HepG2 (cell line): Measurements from ENCODE around the gene BANK1. TPM values are rescaled to one million over a fixed set of nuclear protein-coding genes. Genes with fewer than 3 reads are reported as not detected.

Source experiments
- ATAC-seq: fragments of 200-7000 bp; cut with Tn5 transposase; 3 replicates; pipeline ENCODE4 v1.9.1; 2020; ENCODE audit warnings: mild to moderate bottlenecking, moderate library complexity
- BruUV-seq: library from RNA; stranded (reverse); fragments of 400-500 nt; replicated peaks from 2 replicates; lab custom pipeline; 2021; lab: Mats Ljungman, UMichigan
- CTCF ChIA-PET: fragments of 300-600 bp; formaldehyde crosslinking; extraction: SDS; loops from one replicate; lab custom pipeline; 2021; ENCODE audit warnings: low total read pairs, inconsistent platforms, low intra/inter-chr PET ratio; lab: Yijun Ruan, JAX
- POLR2A ChIA-PET: fragments of 350-600 bp; sonication (Branson Sonifier 250); formaldehyde crosslinking; loops from one replicate; lab custom pipeline; 2020; ENCODE audit warnings: antibody characterized with exemption, inconsistent platforms; lab: Yijun Ruan, JAX
- DNase-seq: peaks from one replicate; pipeline ENCODE4 v3.0.0-alpha.2; 2015; ENCODE audit warnings: low spot score
- FAIRE-seq: peaks from 3 replicates; lab custom pipeline; 2011; peaks lifted over from hg19 to GRCh38; lab: Jason Lieb, UNC
- H2AFZ ChIP-seq: one replicate; pipeline ENCODE4 v1.6.1; 2011; ENCODE audit warnings: low read length, inconsistent platforms
- H3K27ac ChIP-seq: fragments of 300-600 bp; 3 replicates; pipeline ENCODE4 v1.8.0; 2011; ENCODE audit warnings: mixed run types, mild to moderate bottlenecking, mixed read lengths, low read length, inconsistent platforms; ENCODE audit not compliant: insufficient read depth; ENCODE audit errors: extremely low read length
- H3K27me3 ChIP-seq, 2 experiments: fragments of 200-600 bp in 1 of 2; 2 replicates in 1 of 2; 3 replicates in 1 of 2; pipeline versions ENCODE4 v1.6.0 to v1.8.0; 2011; ENCODE audit warnings: low read length in 2 of 2, mild to moderate bottlenecking in 2 of 2, moderate library complexity in 2 of 2, inconsistent platforms in 1 of 2; ENCODE audit not compliant: insufficient read depth in 2 of 2, control insufficient read depth in 1 of 2
- H3K36me3 ChIP-seq, 2 experiments: fragments of 200-600 bp in 1 of 2; replicated peaks in 1 of 2; 2 replicates in 1 of 2; 3 replicates in 1 of 2; pipeline versions ENCODE4 v1.5.1 to v1.8.0; 2011; ENCODE audit warnings: low read length in 2 of 2, inconsistent platforms in 1 of 2; ENCODE audit not compliant: insufficient read depth in 2 of 2, control insufficient read depth in 1 of 2
- H3K4me1 ChIP-seq: 2 replicates; pipeline ENCODE4 v1.5.1; 2012; ENCODE audit warnings: low read length, inconsistent platforms; ENCODE audit not compliant: insufficient read depth
- H3K4me2 ChIP-seq: 2 replicates; pipeline ENCODE4 v1.6.0; 2011; ENCODE audit warnings: low read depth, low read length, inconsistent platforms
- H3K4me3 ChIP-seq, 3 experiments: fragments of 200-600 bp in 1 of 3; sonication (generic), shearing (Covaris generic) in 1 of 3; replicated peaks in 1 of 3; 2 replicates each; pipeline ENCODE4 v1.5.1; 2011 to 2016; ENCODE audit warnings: low read length in 3 of 3, inconsistent platforms in 2 of 3, low read depth in 2 of 3, mild to moderate bottlenecking in 2 of 3, control low read depth in 1 of 3, mixed read lengths in 1 of 3; ENCODE audit not compliant: insufficient read depth in 1 of 3
- H3K79me2 ChIP-seq: one replicate; pipeline ENCODE4 v1.6.1; 2011; ENCODE audit warnings: low read length, inconsistent platforms; ENCODE audit not compliant: insufficient read depth
- H3K9ac ChIP-seq: 2 replicates; pipeline ENCODE4 v1.6.0; 2011; ENCODE audit warnings: mild to moderate bottlenecking, low read depth, low read length, inconsistent platforms; ENCODE audit not compliant: insufficient read depth
- H3K9me3 ChIP-seq: 2 replicates; pipeline ENCODE4 v1.5.1; 2012; ENCODE audit warnings: mild to moderate bottlenecking, low read length
- H4K20me1 ChIP-seq: 2 replicates; pipeline ENCODE4 v1.6.0; 2011; ENCODE audit warnings: inconsistent platforms, mild to moderate bottlenecking, low read length, moderate library complexity; ENCODE audit not compliant: insufficient read depth
- ARNT ChIP-seq: fragments of 450-650 bp; IDR thresholded peaks from 2 replicates; pipeline ENCODE4 v1.6.1; 2017
- DMAP1 ChIP-seq: IDR thresholded peaks from 2 replicates; pipeline ENCODE4 v1.6.1; 2016
- ZBTB20 ChIP-seq: sonication (generic); formaldehyde crosslinking; IDR thresholded peaks from 2 replicates; pipeline ENCODE4 v1.8.1; 2023; ENCODE audit warnings: missing genetic modification reagents, low read depth, mild to moderate bottlenecking, borderline replicate concordance
- ZNF235 ChIP-seq: sonication (generic); formaldehyde crosslinking; IDR thresholded peaks from 2 replicates; pipeline ENCODE4 v1.8.1; 2023; ENCODE audit warnings: mild to moderate bottlenecking, missing genetic modification reagents, borderline replicate concordance
- ZNF672 ChIP-seq: sonication (generic); formaldehyde crosslinking; IDR thresholded peaks from 2 replicates; pipeline ENCODE4 v1.8.1; 2022; ENCODE audit warnings: missing genetic modification reagents
- ZZZ3 ChIP-seq: sonication (generic); formaldehyde crosslinking; IDR thresholded peaks from 2 replicates; pipeline ENCODE4 v1.4.0; 2020; ENCODE audit warnings: missing genetic modification reagents, mild to moderate bottlenecking, borderline replicate concordance
- WGBS: methylation state at CpG from one replicate; pipeline ENCODE4 v1.1.6; 2017; ENCODE audit warnings: low lambda C conversion rate; 5-methylcytosine and 5-hydroxymethylcytosine counted together
- in situ Hi-C: cut with HindIII; loops from 2 replicates; pipeline ENCODE4 v1.10.0; 2017; ENCODE audit warnings: low pct_unique_long_range_greater_than_20kb; ENCODE audit not compliant: extremely low pct_ligation_motif_present
- intact Hi-C: fragments of 100-400 bp; cut with micrococcal nuclease; formaldehyde crosslinking; loops from one replicate; pipeline ENCODE4 v1.10.0; 2022; ENCODE audit not compliant: unreplicated experiment
- polyA plus RNA-seq, 8 experiments: library from polyadenylated mRNA; depleted of rRNA in 3 of 8; stranded (reverse) in 7 of 8; unstranded in 1 of 8; fragments of >200 nt; fragmentation: Illumina TruSeq in 4 of 8; extraction: Trizol in 4 of 8; gene quantifications; 2 replicates each; pipeline versions ENCODE4 v1.2.1 to v1.2.3, GENCODE V29; 2011 to 2016; ENCODE audit warnings: low read depth in 4 of 8, missing spikeins in 1 of 8, mixed read lengths in 1 of 8; ENCODE audit not compliant: insufficient read depth in 1 of 8
- total RNA-seq, 5 experiments: library from RNA; depleted of rRNA; stranded (reverse); fragments of >200 nt; fragmentation: Illumina TruSeq; extraction: Trizol; gene quantifications; 2 replicates each; pipeline ENCODE4 v1.2.3, GENCODE V29; 2016; ENCODE audit warnings: low read depth in 1 of 5
- TF ChIP-seq, protein P1 (sequence below): IDR thresholded peaks from 2 replicates; pipeline ENCODE4 v1.6.1; 2016; ENCODE audit warnings: missing genetic modification reagents, missing compliant biosample characterization
- TF ChIP-seq, protein P2 (sequence below): sonication (generic); formaldehyde crosslinking; IDR thresholded peaks from 2 replicates; pipeline ENCODE4 v1.8.0; 2022; ENCODE audit warnings: mild to moderate bottlenecking, missing genetic modification reagents, borderline replicate concordance
- TF ChIP-seq, protein P3 (sequence below): IDR thresholded peaks from 2 replicates; pipeline ENCODE4 v1.6.1; 2016; ENCODE audit warnings: low read depth, control low read depth
- TF ChIP-seq, protein P4 (sequence below): sonication (generic); formaldehyde crosslinking; IDR thresholded peaks from 2 replicates; pipeline ENCODE4 v1.4.0; 2020; ENCODE audit warnings: low read depth, missing genetic modification reagents
- TF ChIP-seq, protein P5 (sequence below): sonication (generic); formaldehyde crosslinking; IDR thresholded peaks from 2 replicates; pipeline ENCODE4 v1.8.0; 2022; ENCODE audit warnings: missing genetic modification reagents, mild to moderate bottlenecking, inconsistent platforms, borderline replicate concordance

BANK1 gene
- total and polyA plus RNA-seq, 2 of the 13 experiments (the other 11 are each of a cell fraction or from before 2014, with no cell fraction given): 0.15 TPM; not detected in 1

DNA sequence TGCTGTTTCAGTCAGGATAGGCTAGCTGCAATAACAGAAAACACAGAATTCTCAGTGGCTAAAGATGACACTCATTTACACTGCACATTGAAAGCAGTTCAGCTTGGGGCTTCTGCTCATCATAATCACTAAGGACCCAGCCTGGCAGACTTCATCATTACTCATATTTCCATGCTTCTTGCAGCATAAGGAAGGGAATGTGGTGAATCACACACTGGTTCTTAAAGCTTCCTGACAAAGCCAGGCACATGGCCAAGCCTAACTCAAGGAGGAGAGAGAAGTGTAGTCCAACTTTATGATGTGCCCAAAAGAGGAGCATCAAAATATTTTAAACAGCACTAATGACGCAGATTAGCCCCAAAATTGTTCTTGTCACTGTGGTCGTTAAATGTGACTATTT is 186.5 kb downstream of the BANK1 start:
- Histone ChIP-seq H4K20me1 (no peaks in the 10 kb centered on the region), H3K4me2 (no peak overlapping the region), H3K9me3 (no peaks in the 10 kb centered on the region), H3K9ac (no peak overlapping the region), H2AFZ (no peak overlapping the region), H3K36me3 (no peaks in the 10 kb centered on the region), H3K4me3 (no peak overlapping the region), H3K79me2 (no peaks in the 10 kb centered on the region), H3K27me3 (no peaks in the 10 kb centered on the region), H3K27ac (no peak overlapping the region), H3K4me1 (no peaks in the 10 kb centered on the region)
- BruUV-seq: no TSS peak
- ATAC-seq (no peak), DNase-seq (no peak), FAIRE-seq (no peak)
- 0% methylated on average over 2 of the region's 2 CpGs for WGBS
- ChIA-PET POLR2A (no interaction called here), CTCF (no interaction called here)
- in situ Hi-C loops: no loop called here
- TF ChIP-seq, protein P1, sequence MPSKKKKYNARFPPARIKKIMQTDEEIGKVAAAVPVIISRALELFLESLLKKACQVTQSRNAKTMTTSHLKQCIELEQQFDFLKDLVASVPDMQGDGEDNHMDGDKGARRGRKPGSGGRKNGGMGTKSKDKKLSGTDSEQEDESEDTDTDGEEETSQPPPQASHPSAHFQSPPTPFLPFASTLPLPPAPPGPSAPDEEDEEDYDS (CRISPR knock-in tag): no peak
- TF ChIP-seq ZBTB20 (CRISPR knock-in tag) (no peak), ARNT (no peak), ZZZ3 (CRISPR knock-in tag) (no peak), DMAP1 (CRISPR knock-in tag) (no peak), ZNF235 (no peak)
- TF ChIP-seq, protein P2, sequence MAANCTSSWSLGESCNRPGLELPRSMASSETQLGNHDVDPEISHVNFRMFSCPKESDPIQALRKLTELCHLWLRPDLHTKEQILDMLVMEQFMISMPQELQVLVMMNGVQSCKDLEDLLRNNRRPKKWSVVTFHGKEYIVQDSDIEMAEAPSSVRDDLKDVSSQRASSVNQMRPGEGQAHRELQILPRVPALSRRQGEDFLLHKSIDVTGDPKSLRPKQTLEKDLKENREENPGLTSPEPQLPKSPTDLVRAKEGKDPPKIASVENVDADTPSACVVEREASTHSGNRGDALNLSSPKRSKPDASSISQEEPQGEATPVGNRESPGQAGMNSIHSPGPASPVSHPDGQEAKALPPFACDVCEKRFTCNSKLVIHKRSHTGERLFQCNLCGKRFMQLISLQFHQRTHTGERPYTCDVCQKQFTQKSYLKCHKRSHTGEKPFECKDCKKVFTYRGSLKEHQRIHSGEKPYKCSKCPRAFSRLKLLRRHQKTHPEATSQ (CRISPR knock-in tag): no peak
- intact Hi-C loops: no loop called here

DNA sequence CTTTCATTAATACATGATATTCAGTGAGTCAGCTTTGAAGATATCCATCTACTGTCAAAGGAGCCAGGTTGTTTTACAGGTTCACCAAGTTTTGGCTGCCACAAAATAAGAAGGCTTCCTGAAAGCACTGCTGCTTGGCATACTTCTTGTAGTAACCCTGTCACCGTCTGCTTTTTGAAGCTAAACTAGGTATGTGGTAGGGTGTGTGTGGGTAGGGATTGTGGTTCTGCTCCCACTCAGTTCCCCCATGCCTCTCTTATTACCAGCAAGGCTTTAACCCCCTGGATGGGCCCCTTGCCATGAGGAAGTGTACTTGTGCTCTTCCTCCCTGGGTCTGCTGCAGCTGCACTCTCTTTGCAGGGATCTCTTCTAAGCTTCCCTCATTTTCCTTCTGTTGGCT is 191.2 kb downstream of the BANK1 start:
- H2AFZ ChIP-seq: no peak overlapping the region
- POLR2A ChIA-PET: no interaction called here
- TF ChIP-seq, protein P3, sequence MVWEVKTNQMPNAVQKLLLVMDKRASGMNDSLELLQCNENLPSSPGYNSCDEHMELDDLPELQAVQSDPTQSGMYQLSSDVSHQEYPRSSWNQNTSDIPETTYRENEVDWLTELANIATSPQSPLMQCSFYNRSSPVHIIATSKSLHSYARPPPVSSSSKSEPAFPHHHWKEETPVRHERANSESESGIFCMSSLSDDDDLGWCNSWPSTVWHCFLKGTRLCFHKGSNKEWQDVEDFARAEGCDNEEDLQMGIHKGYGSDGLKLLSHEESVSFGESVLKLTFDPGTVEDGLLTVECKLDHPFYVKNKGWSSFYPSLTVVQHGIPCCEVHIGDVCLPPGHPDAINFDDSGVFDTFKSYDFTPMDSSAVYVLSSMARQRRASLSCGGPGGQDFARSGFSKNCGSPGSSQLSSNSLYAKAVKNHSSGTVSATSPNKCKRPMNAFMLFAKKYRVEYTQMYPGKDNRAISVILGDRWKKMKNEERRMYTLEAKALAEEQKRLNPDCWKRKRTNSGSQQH (CRISPR knock-in tag): no peak
- no peak for TF ChIP-seq ZNF672
- TF ChIP-seq, protein P4, sequence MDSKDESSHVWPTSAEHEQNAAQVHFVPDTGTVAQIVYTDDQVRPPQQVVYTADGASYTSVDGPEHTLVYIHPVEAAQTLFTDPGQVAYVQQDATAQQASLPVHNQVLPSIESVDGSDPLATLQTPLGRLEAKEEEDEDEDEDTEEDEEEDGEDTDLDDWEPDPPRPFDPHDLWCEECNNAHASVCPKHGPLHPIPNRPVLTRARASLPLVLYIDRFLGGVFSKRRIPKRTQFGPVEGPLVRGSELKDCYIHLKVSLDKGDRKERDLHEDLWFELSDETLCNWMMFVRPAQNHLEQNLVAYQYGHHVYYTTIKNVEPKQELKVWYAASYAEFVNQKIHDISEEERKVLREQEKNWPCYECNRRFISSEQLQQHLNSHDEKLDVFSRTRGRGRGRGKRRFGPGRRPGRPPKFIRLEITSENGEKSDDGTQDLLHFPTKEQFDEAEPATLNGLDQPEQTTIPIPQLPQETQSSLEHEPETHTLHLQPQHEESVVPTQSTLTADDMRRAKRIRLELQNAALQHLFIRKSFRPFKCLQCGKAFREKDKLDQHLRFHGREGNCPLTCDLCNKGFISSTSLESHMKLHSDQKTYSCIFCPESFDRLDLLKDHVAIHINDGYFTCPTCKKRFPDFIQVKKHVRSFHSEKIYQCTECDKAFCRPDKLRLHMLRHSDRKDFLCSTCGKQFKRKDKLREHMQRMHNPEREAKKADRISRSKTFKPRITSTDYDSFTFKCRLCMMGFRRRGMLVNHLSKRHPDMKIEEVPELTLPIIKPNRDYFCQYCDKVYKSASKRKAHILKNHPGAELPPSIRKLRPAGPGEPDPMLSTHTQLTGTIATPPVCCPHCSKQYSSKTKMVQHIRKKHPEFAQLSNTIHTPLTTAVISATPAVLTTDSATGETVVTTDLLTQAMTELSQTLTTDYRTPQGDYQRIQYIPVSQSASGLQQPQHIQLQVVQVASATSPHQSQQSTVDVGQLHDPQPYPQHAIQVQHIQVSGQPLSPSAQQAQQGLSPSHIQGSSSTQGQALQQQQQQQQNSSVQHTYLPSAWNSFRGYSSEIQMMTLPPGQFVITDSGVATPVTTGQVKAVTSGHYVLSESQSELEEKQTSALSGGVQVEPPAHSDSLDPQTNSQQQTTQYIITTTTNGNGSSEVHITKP (CRISPR knock-in tag): no peak
- TF ChIP-seq, protein P5, sequence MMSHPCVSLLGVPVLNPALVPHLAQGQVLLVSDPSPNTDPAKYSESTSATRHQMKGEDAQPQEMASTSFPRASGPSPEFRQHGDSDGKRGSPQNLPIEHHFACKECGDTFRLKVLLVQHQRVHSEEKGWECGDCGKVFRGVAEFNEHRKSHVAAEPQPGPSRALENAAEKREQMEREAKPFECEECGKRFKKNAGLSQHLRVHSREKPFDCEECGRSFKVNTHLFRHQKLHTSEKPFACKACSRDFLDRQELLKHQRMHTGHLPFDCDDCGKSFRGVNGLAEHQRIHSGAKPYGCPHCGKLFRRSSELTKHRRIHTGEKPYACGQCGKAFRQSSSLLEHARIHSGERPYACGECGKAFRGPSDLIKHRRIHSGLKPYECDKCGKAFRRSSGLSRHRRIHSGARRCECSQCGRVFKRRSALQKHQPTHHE (CRISPR knock-in tag): no peak

More for the DNA sequence above, 191.2 kb downstream of the BANK1 start:
- CTCF ChIA-PET: no interaction called here
- H3K27me3 ChIP-seq: no peaks in the 10 kb centered on the region
- DNase-seq (no peak), FAIRE-seq (no peak), ATAC-seq (no peak)
- H3K36me3 ChIP-seq: no peaks in the 10 kb centered on the region
- no peaks in the 10 kb centered on the region for H3K4me1 ChIP-seq
- no peaks in the 10 kb centered on the region for H3K9me3 ChIP-seq
- WGBS: 0% methylated on average over 1 of the region's 1 CpG
- in situ Hi-C loops: no loop called here
- no peak overlapping the region for H3K4me3 ChIP-seq
- no peak overlapping the region for H3K9ac ChIP-seq
- intact Hi-C loops: no loop called here
- no peaks in the 10 kb centered on the region for H3K79me2 ChIP-seq
- no peak overlapping the region for H3K27ac ChIP-seq
- H4K20me1 ChIP-seq: no peaks in the 10 kb centered on the region
- no peak overlapping the region for H3K4me2 ChIP-seq
- no TSS peak for BruUV-seq
